Parathyroid adenoma (tissue), 2 donors: ENCODE measurements around the gene ABCC3.
A peak's percentile ranks its signal among the peaks of the same experiment; 100 is the strongest.

Source experiments
- H2AFZ ChIP-seq: fragments of 300-600 bp; sonication (generic); one replicate; pipeline ENCODE4 v1.7.0; 2017; ENCODE audit warnings: antibody characterized with exemption, mild to moderate bottlenecking
- H3K27ac ChIP-seq: fragments of 300-600 bp; sonication (generic); one replicate; pipeline ENCODE4 v1.7.0; 2017
- H3K27me3 ChIP-seq: fragments of 300-600 bp; sonication (generic); one replicate; pipeline ENCODE4 v1.7.0; 2017; ENCODE audit warnings: low read length; ENCODE audit not compliant: control insufficient read depth, insufficient read depth
- H3K36me3 ChIP-seq: fragments of 300-600 bp; sonication (generic); one replicate; pipeline ENCODE4 v1.7.0; 2017; ENCODE audit warnings: low read length; ENCODE audit not compliant: control insufficient read depth, insufficient read depth
- H3K4me1 ChIP-seq: fragments of 300-600 bp; sonication (generic); one replicate; pipeline ENCODE4 v1.7.0; 2017; ENCODE audit warnings: control low read depth
- H3K4me2 ChIP-seq: fragments of 300-600 bp; sonication (generic); one replicate; pipeline ENCODE4 v1.7.0; 2017; ENCODE audit warnings: low read length
- H3K4me3 ChIP-seq: fragments of 300-600 bp; sonication (generic); one replicate; pipeline ENCODE4 v1.7.0; 2017; ENCODE audit warnings: low read depth, low read length
- H3K79me2 ChIP-seq: fragments of 300-600 bp; sonication (generic); one replicate; pipeline ENCODE4 v1.7.0; 2017; ENCODE audit warnings: control low read depth
- H3K9ac ChIP-seq: fragments of 300-600 bp; sonication (generic); one replicate; pipeline ENCODE4 v1.7.0; 2017; ENCODE audit warnings: mild to moderate bottlenecking
- H3K9me3 ChIP-seq: fragments of 300-600 bp; sonication (generic); one replicate; pipeline ENCODE4 v1.7.0; 2017; ENCODE audit warnings: low read length; ENCODE audit not compliant: control insufficient read depth
- CTCF ChIP-seq: fragments of 300-600 bp; sonication (generic); IDR thresholded peaks from one replicate; pipeline ENCODE4 v1.7.0; 2017; ENCODE audit warnings: antibody characterized with exemption, mild to moderate bottlenecking
- donor health status: primary hyperparathyroidism.

ABCC3 gene

GRCh38 chr17:50587571-50587970, 47.1 kb upstream of the ABCC3 start:
- Histone ChIP-seq H3K9ac (no peak overlapping the region), H3K27me3 (no peaks in the 10 kb centered on the region), H3K79me2 (no peaks in the 10 kb centered on the region), H3K4me3 (no peak overlapping the region), H3K4me1 (peaks cover 11% of the 10 kb centered on the region), H2AFZ (no peak overlapping the region), H3K4me2 (no peak overlapping the region), H3K9me3 (no peaks in the 10 kb centered on the region), H3K27ac (no peak overlapping the region), H3K36me3 (no peaks in the 10 kb centered on the region)
- TF ChIP-seq CTCF, result no peak

- H3K27ac ChIP-seq, result no peak overlapping the region
- no peak overlapping the region for H3K9ac ChIP-seq
- H2AFZ ChIP-seq, result peak overlapping the region; percentile 70
- peaks cover 11% of the 10 kb centered on the region for H3K4me1 ChIP-seq
- H3K79me2 ChIP-seq, result no peaks in the 10 kb centered on the region
- no peak overlapping the region for H3K4me2 ChIP-seq
- no peak overlapping the region for H3K4me3 ChIP-seq
- H3K9me3 ChIP-seq, result no peaks in the 10 kb centered on the region
- no peaks in the 10 kb centered on the region for H3K36me3 ChIP-seq
- TF ChIP-seq CTCF, result no peak
- H3K27me3 ChIP-seq, result no peaks in the 10 kb centered on the region
Observed at GRCh38 chr17:50588391-50589049, 46.2 kb upstream of the ABCC3 start.

- H2AFZ ChIP-seq, result peak overlapping the region; percentile 70
- H3K9ac ChIP-seq, result no peak overlapping the region
- H3K27ac ChIP-seq, result no peak overlapping the region
- TF ChIP-seq CTCF, result no peak
- H3K4me1 ChIP-seq, result peaks cover 11% of the 10 kb centered on the region
- no peaks in the 10 kb centered on the region for H3K36me3 ChIP-seq
- no peaks in the 10 kb centered on the region for H3K27me3 ChIP-seq
- H3K4me3 ChIP-seq, result no peak overlapping the region
- H3K79me2 ChIP-seq, result no peaks in the 10 kb centered on the region
- no peaks in the 10 kb centered on the region for H3K9me3 ChIP-seq
- no peak overlapping the region for H3K4me2 ChIP-seq
Observed at GRCh38 chr17:50589095-50589705, 45.5 kb upstream of the ABCC3 start.

GRCh38 chr17:50590946-50591737, 43.5 kb upstream of the ABCC3 start:
- no peak overlapping the region for H3K4me2 ChIP-seq
- H3K9ac ChIP-seq, result no peak overlapping the region
- TF ChIP-seq CTCF, result no peak
- H3K4me3 ChIP-seq, result no peak overlapping the region
- no peak overlapping the region for H2AFZ ChIP-seq
- H3K9me3 ChIP-seq, result no peaks in the 10 kb centered on the region
- peaks cover 11% of the 10 kb centered on the region for H3K4me1 ChIP-seq
- H3K36me3 ChIP-seq, result no peaks in the 10 kb centered on the region
- H3K79me2 ChIP-seq, result no peaks in the 10 kb centered on the region
- no peak overlapping the region for H3K27ac ChIP-seq
- H3K27me3 ChIP-seq, result no peaks in the 10 kb centered on the region
